Left forelimb (tissue), 1 donor: ENCODE data around the gene TMEM258.

Experiments
- DNase-seq: peaks from one replicate; pipeline ENCODE4 v3.0.0-alpha.2; 2018; ENCODE audit warnings: low spot score

Gene TMEM258

DNA sequence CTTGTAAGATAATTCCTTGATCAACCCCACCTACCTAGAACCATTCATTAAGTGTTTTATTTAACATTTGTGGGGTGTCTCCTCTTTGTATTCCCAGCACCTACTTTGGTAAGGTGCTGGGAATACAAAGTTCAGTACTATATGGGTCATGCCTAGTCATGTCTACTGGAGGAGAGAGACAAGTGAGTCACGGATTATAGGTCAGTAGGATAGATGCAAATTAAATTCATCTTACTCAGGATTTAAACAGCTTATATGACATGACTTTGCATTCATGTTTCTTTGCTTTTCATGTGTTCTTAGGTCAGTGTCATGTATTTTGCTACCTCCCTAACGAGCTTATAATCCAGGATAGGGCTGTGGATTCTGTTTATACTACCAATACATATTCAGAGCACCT, 27.8 kb upstream of the TMEM258 start:
- DNase-seq = no peak

DNA sequence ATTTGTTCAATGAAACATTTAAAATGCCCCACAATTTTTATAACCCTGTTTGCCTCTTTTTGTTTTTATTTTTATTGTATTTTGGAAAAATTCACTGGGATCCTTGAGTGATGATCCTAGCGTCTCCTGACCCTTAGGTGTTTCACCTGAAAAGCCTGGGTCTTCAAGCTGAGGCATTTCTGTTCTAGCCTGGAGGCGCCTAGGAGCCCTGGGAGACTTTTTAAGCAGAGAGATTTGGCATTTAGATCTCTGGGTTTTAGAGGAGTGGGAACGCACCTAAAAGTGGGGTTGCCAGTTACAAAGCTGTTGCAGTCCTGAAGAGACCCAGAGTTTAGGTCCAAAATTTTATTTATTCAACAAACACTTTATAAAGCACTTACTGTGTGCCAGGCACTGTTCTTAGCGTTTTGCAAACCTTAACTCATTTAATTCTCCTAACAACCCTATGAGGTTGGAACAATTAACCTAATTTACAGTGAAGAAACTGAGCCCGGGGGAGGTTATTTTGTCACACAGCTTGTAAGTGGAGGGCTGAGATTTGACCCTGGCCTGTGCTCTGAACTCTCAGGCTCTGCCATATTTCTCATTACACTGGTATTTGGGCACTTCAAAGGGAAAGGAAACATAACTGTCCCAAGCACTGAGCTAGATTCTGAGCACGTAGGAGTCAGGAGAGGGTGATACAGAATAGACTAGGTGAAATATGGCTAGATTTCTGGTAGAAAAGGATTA, 25.2 kb upstream of the TMEM258 start:
- no peak for DNase-seq

DNA sequence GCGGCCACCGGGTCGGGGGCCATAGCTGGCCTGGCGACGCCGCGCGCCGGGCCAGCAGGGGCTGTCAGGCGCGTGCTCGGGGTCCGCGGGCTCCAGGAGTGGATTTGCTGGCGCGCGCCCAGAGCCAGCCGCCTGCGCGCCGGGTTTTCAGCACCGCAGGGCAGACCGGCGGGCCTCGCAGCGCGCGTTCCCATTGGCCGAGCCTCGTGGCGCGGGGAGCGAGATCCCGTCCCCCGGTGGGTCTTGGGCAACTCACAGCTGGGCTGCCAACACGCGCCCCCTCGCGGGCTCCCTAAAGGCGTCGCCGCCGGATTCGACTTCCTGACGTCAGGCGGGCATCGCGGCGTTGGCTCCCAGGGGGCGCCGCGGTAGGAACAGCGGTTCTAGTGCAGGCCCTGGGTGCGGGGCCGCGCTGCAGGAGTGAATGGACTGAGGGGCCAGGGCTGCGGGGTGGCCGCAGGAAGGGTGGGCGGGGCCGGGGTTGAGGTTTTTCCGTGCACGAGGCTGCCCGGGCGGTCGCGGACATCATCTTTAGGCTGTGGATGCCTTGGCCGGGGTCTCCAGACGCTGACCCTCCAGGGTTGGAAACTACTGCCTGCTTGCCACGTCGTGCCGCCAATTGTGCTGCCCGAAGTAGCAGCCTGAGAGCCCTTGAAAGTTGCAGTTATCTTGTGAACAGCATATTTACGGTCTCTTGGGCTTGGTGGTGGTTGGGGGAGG, 24.5 kb upstream of the TMEM258 start, which contains the start of gene FADS1:
TSS of gene FADS1 (minus strand) at position 268 of the 720 bp plus-strand sequence. CDS start at position 194, 74 bp downstream.
- peak; percentile 85 for DNase-seq

DNA sequence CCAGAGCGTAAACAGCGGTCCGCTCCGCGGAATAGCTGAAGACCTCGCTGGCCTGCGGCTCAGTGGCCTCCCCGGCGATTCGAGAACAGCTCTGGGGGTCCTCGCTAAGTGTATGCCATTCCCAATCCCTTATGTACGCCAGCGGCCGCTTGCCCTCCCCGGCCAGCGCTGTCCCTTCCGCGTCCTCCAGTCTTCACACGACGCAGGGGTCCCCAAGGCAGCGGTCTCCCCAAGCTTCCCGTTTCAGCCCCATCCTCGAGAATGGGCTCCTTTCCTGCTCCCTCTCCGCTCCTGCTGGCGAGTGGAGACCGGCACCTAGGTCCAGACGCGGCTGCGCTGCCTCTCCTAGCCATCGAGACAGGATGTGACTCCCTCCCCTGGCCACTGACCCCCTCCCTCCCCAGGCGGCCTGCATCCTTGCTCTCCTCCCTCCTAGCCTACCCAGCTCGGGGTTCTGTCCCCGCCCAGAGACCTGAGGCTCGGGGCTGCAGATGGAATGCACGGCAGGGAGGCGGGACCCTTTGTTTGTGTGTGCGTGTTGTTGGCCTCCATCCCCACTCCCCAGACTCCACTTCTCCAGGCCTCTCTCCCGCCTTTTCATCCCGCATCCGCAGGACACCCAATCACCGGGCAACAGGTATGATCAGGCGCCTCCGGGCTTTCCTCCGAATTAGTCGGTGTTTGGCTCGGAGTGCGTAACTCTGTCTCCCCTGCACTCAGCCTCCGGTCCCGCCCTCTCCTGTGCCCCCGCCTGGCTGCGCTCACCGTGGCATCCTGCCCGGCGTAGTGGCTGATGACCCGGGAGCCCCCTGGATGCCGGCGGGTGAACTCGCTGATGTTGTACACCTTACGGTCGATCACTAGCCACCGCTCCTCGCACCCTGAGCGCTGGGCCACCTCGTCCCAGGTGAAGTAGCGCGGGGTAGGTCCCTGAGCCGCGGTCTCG, 23.7 kb upstream of the TMEM258 start:
- DNase-seq = peak; percentile 79

GRCh38 chr11:61814958-61815789, 22.8 kb upstream of the TMEM258 start:
- DNase-seq = peak; percentile 92

GRCh38 chr11:61814247-61814957, 22.0 kb upstream of the TMEM258 start:
- no peak for DNase-seq

- DNase-seq = no peak
These were observed 20.5 kb upstream of the TMEM258 start for GRCh38 chr11:61812736-61813411.

DNA sequence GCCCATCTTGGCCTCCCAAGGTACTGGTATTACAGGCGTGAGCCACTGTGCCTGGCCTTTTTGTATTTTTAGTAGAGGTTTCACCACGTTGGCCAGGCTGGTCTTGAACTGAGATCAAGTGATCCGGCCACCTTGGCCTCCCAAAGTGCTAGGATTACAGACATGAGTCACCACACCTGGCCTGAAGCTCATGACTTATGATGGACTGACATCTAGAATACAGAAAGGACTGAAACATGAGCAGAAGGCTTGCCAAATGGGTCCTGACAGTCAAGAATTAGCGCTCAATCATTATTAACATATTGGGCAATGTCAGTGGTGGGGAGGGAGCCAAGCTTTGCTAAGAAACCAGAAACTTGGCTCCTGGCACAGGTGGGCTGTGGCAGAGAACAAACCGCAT, 19.4 kb upstream of the TMEM258 start:
- DNase-seq = no peak

- DNase-seq = no peak
These were observed 18.3 kb upstream of the TMEM258 start for GRCh38 chr11:61810671-61811175.

DNA sequence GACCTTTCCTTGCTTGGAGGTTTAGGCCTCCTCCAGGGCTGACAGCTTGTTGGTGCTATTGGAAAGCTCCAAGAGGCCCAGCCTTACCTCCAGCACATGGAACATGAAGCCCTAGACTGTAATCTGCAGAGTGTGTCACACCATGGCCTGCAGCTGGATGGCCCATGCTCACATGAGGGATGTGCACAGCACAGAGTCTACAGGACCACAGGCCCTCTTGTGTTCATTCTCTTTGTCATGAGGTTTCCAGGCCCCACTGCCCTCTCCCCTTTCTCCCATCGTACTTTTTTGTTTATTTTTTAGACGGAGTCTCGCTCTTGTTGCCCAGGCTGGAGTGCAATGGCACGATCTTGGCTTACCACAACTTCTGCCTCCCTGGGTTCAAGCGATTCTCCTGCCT, 14.4 kb upstream of the TMEM258 start:
- no peak for DNase-seq

- DNase-seq = no peak
These were observed 12.7 kb upstream of the TMEM258 start for GRCh38 chr11:61805146-61805545.

DNA sequence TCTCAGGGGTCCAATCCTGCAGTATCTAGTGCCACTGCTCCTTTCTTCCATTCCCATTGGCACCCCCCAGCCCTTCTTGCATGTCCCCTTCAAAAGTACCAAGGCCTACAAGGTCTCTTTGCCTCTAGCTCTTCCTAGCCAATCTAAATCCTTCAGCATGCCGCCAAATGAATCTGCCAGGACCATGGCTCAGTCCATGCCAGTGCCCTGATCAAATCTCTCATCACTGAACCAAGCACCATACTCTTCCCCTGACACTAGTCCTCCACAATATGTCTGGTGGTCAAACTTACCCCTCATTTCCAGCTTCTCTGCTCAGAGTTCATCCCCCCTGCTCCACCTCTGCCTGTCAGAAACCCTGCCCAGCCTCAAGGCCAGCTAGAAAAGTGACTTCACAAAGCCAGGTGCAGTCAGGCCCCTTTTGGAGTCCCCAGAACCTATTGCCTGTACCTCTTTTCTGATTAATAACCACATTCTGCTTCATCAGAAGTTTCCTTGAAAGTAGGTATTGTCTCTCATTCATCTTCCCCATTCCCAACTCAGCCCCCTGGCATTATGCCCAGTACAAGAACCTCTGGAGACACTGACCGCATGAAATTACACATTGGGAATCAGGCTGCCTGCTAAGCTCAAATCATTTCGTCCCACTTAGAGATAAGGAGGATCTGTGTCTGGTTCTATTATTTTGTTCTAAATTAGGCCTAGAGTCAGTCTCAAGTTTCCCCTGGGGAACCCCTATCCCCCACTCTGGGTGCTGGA, 11.7 kb upstream of the TMEM258 start:
- DNase-seq = no peak

DNA sequence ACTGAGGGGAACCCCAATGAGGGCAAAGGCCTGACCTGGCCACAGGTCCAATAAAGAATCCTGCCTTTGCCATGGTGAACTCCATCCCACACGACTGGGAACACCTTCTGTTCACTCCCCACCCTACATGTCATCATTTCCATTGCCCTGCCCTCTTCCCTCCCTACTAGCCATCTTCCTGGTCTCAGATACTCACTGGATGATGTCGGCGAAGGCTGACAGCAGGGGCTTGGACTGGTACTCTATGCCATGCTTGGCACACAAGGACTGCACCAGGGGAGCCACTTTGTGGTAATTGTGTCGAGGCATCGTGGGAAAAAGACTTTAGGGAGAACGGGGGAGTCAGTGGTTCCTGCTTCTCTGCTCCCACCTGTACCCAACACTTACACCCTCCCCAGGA, 10.2 kb upstream of the TMEM258 start:
- DNase-seq = no peak

DNA sequence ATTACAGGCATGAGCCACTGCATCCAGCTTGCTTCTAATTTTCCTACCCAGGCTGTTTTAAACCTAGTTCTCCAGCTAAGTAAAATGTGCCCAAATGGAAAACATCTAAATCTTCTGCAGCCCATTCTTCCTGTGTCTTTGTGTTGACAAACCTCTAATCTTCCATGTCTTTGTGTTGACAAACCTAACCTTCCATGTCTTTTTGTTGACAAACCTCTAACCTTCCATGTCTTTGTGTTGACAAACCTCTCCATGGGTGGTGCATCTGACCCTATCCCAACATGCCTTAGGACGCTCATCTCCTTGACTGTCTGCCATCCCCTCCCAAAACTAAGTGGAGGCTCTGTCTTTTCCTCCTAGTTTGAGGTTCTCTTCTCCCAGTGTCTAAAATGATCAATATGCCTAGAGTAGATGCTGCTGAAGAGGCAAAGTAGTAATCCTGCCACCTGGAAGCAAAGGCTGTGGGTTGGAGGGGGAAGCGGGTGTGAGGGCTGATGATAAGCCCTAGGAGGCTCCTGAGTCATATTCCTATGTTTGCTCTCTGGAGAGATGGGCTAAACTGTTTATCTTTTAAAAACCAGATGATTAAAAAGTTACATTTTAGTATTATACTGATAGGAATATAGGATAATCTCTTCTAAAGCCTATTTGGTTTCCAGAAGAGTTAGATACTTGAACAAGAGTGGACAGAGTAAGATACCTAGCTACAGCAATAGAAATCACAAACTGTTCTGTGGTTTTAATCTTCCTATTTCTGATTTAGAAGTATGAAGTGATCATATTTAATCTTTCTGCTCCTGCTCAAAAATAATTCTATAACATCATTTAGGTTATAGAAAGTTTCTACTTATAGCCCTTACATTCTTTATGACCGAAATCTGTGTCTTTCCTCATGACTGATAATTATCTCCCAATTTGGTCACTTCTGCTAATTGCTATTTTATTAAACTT, 8.2 kb upstream of the TMEM258 start:
- no peak for DNase-seq

DNA sequence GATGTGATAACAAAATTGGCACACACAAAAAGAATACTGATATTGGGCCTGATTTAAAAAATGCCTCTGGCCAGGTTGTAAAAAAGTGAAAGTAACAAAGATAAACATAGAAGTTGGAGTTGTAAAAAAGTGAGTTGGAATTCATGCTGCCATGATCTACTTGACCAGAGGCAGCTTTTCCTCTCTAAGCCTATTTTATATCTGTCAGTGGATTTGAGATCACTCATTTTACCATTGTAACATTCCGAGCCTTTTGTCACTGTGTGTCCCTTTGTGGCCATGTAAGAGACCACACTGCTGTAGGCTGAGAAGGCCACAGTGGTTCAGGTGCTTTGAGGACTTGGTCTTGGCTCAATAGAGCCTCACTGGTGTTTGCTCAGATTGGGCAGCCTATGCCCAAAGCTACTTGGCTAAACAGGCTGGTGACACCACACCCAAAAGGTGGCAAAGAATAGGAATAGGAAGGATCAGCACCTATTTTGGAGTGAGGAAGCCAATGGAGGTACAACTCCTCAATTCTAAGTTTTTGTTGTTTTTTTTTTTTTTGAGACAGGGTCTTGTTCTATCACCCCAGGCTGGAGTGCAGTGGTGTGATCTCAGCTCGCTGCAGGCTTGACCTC, 7.4 kb upstream of the TMEM258 start:
- no peak for DNase-seq

- DNase-seq = no peak
These were observed 5.0 kb upstream of the TMEM258 start for GRCh38 chr11:61797263-61797944.
